SU-DHL-6 (cell line): ENCODE measurements around the gene MYOM1.

Experiments used
- H2AFZ ChIP-seq: fragments of 200-600 bp; sonication (generic); 2 replicates; pipeline ENCODE4 v1.6.1; 2014; ENCODE audit warnings: low read depth, mild to moderate bottlenecking, moderate library complexity, mixed read lengths, antibody characterized with exemption, low read length; ENCODE audit not compliant: severe bottlenecking
- H3F3A ChIP-seq: fragments of 200-600 bp; shearing (Covaris generic); 2 replicates; pipeline ENCODE4 v1.6.0; 2016; ENCODE audit warnings: antibody characterized with exemption, mild to moderate bottlenecking; ENCODE audit not compliant: insufficient read depth
- H3K27ac ChIP-seq: fragments of 200-600 bp; sonication (generic); 2 replicates; pipeline ENCODE4 v1.5.1; 2016; ENCODE audit warnings: low read depth, mild to moderate bottlenecking, low read length, moderate library complexity, mixed read lengths
- H3K27me3 ChIP-seq: fragments of 200-600 bp; sonication (generic), shearing (Covaris generic); 2 replicates; pipeline ENCODE4 v1.6.0; 2014; ENCODE audit warnings: mild to moderate bottlenecking, low read length
- H3K36me3 ChIP-seq: fragments of 200-600 bp; sonication (generic); 2 replicates; pipeline ENCODE4 v1.6.1; 2014; ENCODE audit warnings: mild to moderate bottlenecking, low read length, mixed read lengths
- H3K4me2 ChIP-seq: fragments of 300-600, 200-600 bp; shearing (Covaris generic), sonication (generic); 2 replicates; pipeline ENCODE4 v1.6.0; 2014; ENCODE audit warnings: low read length, low read depth, mild to moderate bottlenecking; ENCODE audit not compliant: poor library complexity, severe bottlenecking
- H3K4me3 ChIP-seq: fragments of 200-600 bp; sonication (generic); 2 replicates; pipeline ENCODE4 v1.5.1; 2014; ENCODE audit warnings: antibody characterized with exemption, low read length, mild to moderate bottlenecking, mixed read lengths; ENCODE audit not compliant: insufficient read depth, poor library complexity, severe bottlenecking
- H3K79me2 ChIP-seq: fragments of 200-600 bp; sonication (generic); 2 replicates; pipeline ENCODE4 v1.6.1; 2014; ENCODE audit warnings: mild to moderate bottlenecking, low read length, moderate library complexity; ENCODE audit not compliant: insufficient read depth
- H3K9ac ChIP-seq: fragments of 200-600 bp; sonication (generic); 2 replicates; pipeline ENCODE4 v1.7.0; 2014; ENCODE audit warnings: mild to moderate bottlenecking, low read length
- H3K9me2 ChIP-seq: fragments of 200-600 bp; sonication (generic); replicated peaks from 2 replicates; pipeline ENCODE4 v1.6.1; 2014; ENCODE audit warnings: low read length; ENCODE audit not compliant: insufficient read depth
- H3K9me3 ChIP-seq: fragments of 200-600 bp; sonication (generic); 2 replicates; pipeline ENCODE4 v1.6.1; 2014; ENCODE audit warnings: low read length, mixed read lengths; ENCODE audit not compliant: insufficient read depth
- H4K20me1 ChIP-seq: fragments of 200-600 bp; sonication (generic); 2 replicates; pipeline ENCODE4 v1.6.1; 2014; ENCODE audit warnings: low read depth, mild to moderate bottlenecking, antibody characterized with exemption, low read length, moderate library complexity, mixed read lengths
- EZH2phosphoT487 ChIP-seq: fragments of 200-600 bp; sonication (generic), shearing (Covaris generic); conservative IDR thresholded peaks from 2 replicates; pipeline ENCODE4 v1.6.1; 2018; ENCODE audit warnings: mild to moderate bottlenecking, antibody characterized with exemption, low read length, moderate library complexity, mixed read lengths
- TF ChIP-seq, protein P1 (sequence below): fragments of 200-600 bp; sonication (generic); IDR thresholded peaks from one replicate; pipeline ENCODE4 v1.5.1; 2017; ENCODE audit warnings: antibody characterized with exemption, mild to moderate bottlenecking, low read length, moderate library complexity; ENCODE audit not compliant: insufficient read depth, poor library complexity, severe bottlenecking

Gene MYOM1

GRCh38 chr18:3140986-3141639, 78.7 kb downstream of the MYOM1 start:
- Histone ChIP-seq H2AFZ (no peak overlapping the region), H3K27me3 (no peaks in the 10 kb centered on the region), H3F3A (no peaks in the 10 kb centered on the region), H3K9ac (no peak overlapping the region), H3K79me2 (no peaks in the 10 kb centered on the region), H3K27ac (no peak overlapping the region), H3K4me3 (no peak overlapping the region), H3K9me3 (no peaks in the 10 kb centered on the region), H3K36me3 (no peaks in the 10 kb centered on the region), H3K9me2 (no peaks in the 10 kb centered on the region), H3K4me2 (no peak overlapping the region), H4K20me1 (no peaks in the 10 kb centered on the region)
- no peak for TF ChIP-seq EZH2phosphoT487
- TF ChIP-seq, protein P1, sequence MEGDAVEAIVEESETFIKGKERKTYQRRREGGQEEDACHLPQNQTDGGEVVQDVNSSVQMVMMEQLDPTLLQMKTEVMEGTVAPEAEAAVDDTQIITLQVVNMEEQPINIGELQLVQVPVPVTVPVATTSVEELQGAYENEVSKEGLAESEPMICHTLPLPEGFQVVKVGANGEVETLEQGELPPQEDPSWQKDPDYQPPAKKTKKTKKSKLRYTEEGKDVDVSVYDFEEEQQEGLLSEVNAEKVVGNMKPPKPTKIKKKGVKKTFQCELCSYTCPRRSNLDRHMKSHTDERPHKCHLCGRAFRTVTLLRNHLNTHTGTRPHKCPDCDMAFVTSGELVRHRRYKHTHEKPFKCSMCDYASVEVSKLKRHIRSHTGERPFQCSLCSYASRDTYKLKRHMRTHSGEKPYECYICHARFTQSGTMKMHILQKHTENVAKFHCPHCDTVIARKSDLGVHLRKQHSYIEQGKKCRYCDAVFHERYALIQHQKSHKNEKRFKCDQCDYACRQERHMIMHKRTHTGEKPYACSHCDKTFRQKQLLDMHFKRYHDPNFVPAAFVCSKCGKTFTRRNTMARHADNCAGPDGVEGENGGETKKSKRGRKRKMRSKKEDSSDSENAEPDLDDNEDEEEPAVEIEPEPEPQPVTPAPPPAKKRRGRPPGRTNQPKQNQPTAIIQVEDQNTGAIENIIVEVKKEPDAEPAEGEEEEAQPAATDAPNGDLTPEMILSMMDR = no peak

- H3F3A ChIP-seq = no peaks in the 10 kb centered on the region
- no peaks in the 10 kb centered on the region for H3K27me3 ChIP-seq
- H3K79me2 ChIP-seq = no peaks in the 10 kb centered on the region
- H3K9ac ChIP-seq = no peak overlapping the region
- no peaks in the 10 kb centered on the region for H3K9me3 ChIP-seq
- no peaks in the 10 kb centered on the region for H4K20me1 ChIP-seq
- TF ChIP-seq, protein P1 = no peak
- TF ChIP-seq EZH2phosphoT487 = no peak
- no peak overlapping the region for H3K4me3 ChIP-seq
- H3K9me2 ChIP-seq = no peaks in the 10 kb centered on the region
- no peak overlapping the region for H3K4me2 ChIP-seq
- H3K27ac ChIP-seq = no peak overlapping the region
- H3K36me3 ChIP-seq = no peaks in the 10 kb centered on the region
- no peak overlapping the region for H2AFZ ChIP-seq
These were observed 79.4 kb downstream of the MYOM1 start for GRCh38 chr18:3140342-3140741.

DNA sequence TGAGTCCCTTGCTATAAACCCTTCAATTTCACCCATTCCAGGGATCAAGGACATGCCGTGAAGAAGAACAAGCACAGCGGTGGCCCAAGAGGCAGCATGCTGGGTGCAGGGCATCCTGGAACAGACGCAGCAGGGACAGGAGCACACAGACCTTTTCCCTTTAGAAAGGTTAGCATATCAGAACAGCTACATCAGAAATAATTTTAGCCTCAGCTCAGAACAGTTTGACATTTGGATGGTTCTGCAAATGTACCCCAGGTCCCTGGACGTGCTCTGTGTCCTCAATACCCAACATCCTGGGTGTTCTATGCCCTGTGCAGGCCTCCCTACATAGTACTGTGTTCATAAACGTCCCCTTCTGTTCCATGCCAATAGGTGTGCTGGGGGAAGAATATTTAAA, 80.4 kb downstream of the MYOM1 start:
- H3F3A ChIP-seq = no peaks in the 10 kb centered on the region
- no peaks in the 10 kb centered on the region for H3K27me3 ChIP-seq
- H3K9me3 ChIP-seq = no peaks in the 10 kb centered on the region
- H3K4me2 ChIP-seq = no peak overlapping the region
- H3K9me2 ChIP-seq = no peaks in the 10 kb centered on the region
- H3K4me3 ChIP-seq = no peak overlapping the region
- no peaks in the 10 kb centered on the region for H3K79me2 ChIP-seq
- no peak overlapping the region for H2AFZ ChIP-seq
- H3K27ac ChIP-seq = no peak overlapping the region
- TF ChIP-seq, protein P1 = no peak
- TF ChIP-seq EZH2phosphoT487 = no peak
- no peak overlapping the region for H3K9ac ChIP-seq
- H4K20me1 ChIP-seq = no peaks in the 10 kb centered on the region
- H3K36me3 ChIP-seq = no peaks in the 10 kb centered on the region
